Measurements from ENCODE around the gene GUCY1A1.

GUCY1A1 gene

DNA sequence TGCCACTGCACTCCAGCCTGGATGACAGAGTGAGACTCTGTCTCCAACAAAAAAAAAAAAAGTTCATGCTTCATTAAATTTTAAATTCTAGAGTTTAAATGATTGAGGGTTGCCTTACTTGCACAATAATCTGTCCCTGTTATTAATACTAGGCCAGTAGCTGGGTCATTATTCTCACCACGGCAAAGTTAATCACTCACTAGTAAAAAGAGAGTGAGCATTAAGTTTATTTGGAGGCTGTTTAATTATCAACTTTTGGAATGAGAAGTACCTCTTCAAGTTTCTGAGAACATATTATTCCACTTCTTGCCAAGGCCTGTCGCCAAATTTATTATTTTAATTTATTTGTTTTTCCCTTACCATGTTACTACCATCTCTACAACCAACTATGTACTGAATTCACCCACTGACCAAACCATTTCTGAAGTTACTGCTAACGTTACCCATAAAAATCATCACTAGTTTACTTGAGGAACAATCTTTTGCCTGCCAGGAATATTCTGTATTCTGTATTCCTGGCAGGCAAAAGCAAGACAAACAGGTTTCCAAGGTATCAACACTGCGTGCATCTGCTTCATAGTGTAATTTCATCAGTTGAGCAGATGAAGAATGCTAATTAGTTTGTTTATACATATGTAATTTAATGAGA is 26.5 kb downstream of the GUCY1A1 start:
- H3K4me2 ChIP-seq = no peak overlapping the region
- no peak overlapping the region for H3K27ac ChIP-seq
- no peak overlapping the region for H3K4me3 ChIP-seq
- no peaks in the 10 kb centered on the region for H3K27me3 ChIP-seq
- H3K36me3 ChIP-seq = no peaks in the 10 kb centered on the region
- no peak for TF ChIP-seq Cebpa-rat (IDR thresholded peaks at IDR 0.05)
- H3K9me3 ChIP-seq (replicated peaks in 1 of 11) = peaks cover 0 to under 1% (median 0%) of the 10 kb centered on the region in 11 experiments; a peak in 1 of 22 replicates
- H3K9ac ChIP-seq = no peak overlapping the region
- peaks cover 0 to 9% (median 0%) of the 10 kb centered on the region in 10 experiments; a peak in 2 of 20 replicates for H3K4me1 ChIP-seq
- H4K20me1 ChIP-seq = no peaks in the 10 kb centered on the region

DNA sequence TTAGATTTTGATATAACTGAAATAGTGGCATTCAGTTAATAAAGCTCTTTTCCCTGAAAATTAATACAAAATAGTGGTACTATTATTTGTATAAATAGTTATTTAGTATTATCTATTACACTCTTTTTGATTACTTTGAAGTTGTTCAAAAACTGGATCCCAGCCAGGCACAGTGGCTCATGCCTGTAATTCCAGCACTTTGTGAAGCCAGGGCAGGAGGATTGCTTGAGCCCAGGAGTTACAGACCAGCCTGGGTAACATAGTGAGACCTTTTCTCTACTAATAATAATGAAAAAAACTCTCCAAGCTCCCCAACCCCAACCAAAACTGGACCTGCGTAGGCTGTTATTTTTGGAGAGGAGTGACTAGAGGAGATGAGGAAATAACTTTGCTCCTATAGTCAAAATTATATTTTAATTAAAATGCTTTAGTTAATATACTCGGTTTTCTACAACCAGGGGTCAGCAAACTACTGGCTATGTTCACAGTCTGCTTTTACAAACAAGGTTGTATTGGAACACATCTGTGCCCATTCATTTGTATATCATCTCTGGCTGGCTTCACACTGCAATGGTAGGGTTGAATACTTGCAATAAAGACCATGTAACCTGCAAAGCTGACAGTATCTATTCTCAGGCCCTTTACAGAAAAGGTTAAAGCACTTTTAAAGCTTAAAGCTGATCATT is 27.6 kb downstream of the GUCY1A1 start:
- Histone ChIP-seq H3K4me1 (peaks cover 0 to 9% (median 0%) of the 10 kb centered on the region in 10 experiments; a peak in 2 of 20 replicates), H3K9me3 (replicated peaks in 1 of 11) (peaks cover 0 to 10% (median 0%) of the 10 kb centered on the region in 11 experiments; a peak in 8 of 22 replicates), H3K9ac (no peak overlapping the region), H3K4me2 (no peak overlapping the region), H3K27me3 (no peaks in the 10 kb centered on the region), H3K4me3 (no peak overlapping the region), H3K27ac (no peak overlapping the region), H3K36me3 (no peaks in the 10 kb centered on the region), H4K20me1 (no peaks in the 10 kb centered on the region)
- no peak for TF ChIP-seq Cebpa-rat (IDR thresholded peaks at IDR 0.05)

DNA sequence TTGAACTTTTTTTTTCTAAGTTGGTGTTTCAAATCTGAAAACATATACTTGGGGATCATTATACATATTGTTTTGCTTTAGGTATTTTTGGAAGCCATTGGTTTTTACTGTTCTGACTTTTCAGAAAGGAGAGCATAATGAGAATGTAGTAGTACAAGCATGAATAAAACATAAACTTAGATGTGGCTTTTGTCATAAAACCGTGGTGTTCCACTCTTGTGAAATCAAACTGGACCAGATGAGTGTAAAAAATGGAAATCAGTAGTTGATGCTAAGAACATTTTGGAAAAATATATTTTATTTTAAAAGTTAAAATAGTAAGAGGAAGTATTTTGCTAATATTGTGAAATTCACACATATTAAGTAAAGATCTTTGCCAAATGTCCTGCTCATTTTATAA is 29.6 kb downstream of the GUCY1A1 start:
- no peak for TF ChIP-seq Cebpa-rat (IDR thresholded peaks at IDR 0.05)
- no peak overlapping the region for H3K27ac ChIP-seq
- H3K9me3 ChIP-seq (replicated peaks in 1 of 11) = peaks cover 0 to 11% (median 0%) of the 10 kb centered on the region in 11 experiments; a peak in 8 of 22 replicates
- peak overlapping the region in 3 of 11 experiments; percentile 5 to 30 (median 8); a peak in 2 of 22 replicates for H3K4me2 ChIP-seq
- H4K20me1 ChIP-seq = no peaks in the 10 kb centered on the region
- no peak overlapping the region for H3K4me3 ChIP-seq
- H3K27me3 ChIP-seq = no peaks in the 10 kb centered on the region
- no peaks in the 10 kb centered on the region for H3K36me3 ChIP-seq
- peaks cover 0 to 9% (median 0%) of the 10 kb centered on the region in 10 experiments; a peak in 2 of 20 replicates for H3K4me1 ChIP-seq
- no peak overlapping the region for H3K9ac ChIP-seq

DNA sequence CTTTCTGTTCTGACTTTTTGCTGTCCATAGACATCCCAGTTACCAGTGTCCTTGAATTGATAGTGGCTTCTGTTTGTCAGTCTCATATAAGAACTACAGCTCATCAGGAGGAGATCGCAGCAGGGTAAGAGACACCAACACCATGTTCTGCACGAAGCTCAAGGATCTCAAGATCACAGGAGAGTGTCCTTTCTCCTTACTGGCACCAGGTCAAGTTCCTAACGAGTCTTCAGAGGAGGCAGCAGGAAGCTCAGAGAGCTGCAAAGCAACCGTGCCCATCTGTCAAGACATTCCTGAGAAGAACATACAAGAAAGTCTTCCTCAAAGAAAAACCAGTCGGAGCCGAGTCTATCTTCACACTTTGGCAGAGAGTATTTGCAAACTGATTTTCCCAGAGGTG is 30.1 kb downstream of the GUCY1A1 start:
- H3K4me1 ChIP-seq = peaks cover 0 to 9% (median 0%) of the 10 kb centered on the region in 10 experiments; a peak in 2 of 20 replicates
- H3K36me3 ChIP-seq = no peaks in the 10 kb centered on the region
- no peaks in the 10 kb centered on the region for H4K20me1 ChIP-seq
- TF ChIP-seq Cebpa-rat (IDR thresholded peaks at IDR 0.05) = no peak
- no peaks in the 10 kb centered on the region for H3K27me3 ChIP-seq
- H3K27ac ChIP-seq = no peak overlapping the region
- no peak overlapping the region for H3K4me3 ChIP-seq
- peak overlapping the region in 3 of 11 experiments; percentile 5 to 30 (median 8); a peak in 2 of 22 replicates for H3K4me2 ChIP-seq
- H3K9me3 ChIP-seq (replicated peaks in 1 of 11) = peaks cover 0 to 11% (median 0%) of the 10 kb centered on the region in 11 experiments; a peak in 8 of 22 replicates
- H3K9ac ChIP-seq = no peak overlapping the region

DNA sequence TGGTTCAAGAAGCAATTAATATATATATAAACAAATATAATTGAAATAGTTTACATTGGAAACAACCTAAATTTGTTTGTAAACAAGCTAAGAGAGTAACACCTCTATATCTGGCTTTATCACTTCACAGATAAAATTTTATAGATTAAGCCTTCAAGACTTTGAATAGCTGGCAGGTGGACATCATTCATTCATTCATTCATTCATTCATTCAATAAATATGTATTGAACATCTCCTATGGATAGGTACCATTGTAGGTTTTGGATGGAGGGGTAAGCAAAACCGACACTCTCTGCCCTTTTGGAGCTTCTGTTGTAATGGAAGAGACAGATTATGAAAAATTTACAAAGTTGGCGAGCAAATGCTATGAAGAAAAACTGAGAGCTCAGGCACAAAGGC is 35.2 kb downstream of the GUCY1A1 start:
- Histone ChIP-seq H4K20me1 (no peaks in the 10 kb centered on the region), H3K36me3 (no peaks in the 10 kb centered on the region), H3K27me3 (no peaks in the 10 kb centered on the region), H3K9me3 (replicated peaks in 1 of 11) (peaks cover 0 to 11% (median 0%) of the 10 kb centered on the region in 11 experiments; a peak in 8 of 22 replicates), H3K27ac (no peak overlapping the region), H3K4me1 (peaks cover 0 to 1% (median 0%) of the 10 kb centered on the region in 10 experiments; a peak in 2 of 20 replicates), H3K4me3 (no peak overlapping the region), H3K9ac (no peak overlapping the region), H3K4me2 (no peak overlapping the region)
- TF ChIP-seq Cebpa-rat (IDR thresholded peaks at IDR 0.05) = no peak

DNA sequence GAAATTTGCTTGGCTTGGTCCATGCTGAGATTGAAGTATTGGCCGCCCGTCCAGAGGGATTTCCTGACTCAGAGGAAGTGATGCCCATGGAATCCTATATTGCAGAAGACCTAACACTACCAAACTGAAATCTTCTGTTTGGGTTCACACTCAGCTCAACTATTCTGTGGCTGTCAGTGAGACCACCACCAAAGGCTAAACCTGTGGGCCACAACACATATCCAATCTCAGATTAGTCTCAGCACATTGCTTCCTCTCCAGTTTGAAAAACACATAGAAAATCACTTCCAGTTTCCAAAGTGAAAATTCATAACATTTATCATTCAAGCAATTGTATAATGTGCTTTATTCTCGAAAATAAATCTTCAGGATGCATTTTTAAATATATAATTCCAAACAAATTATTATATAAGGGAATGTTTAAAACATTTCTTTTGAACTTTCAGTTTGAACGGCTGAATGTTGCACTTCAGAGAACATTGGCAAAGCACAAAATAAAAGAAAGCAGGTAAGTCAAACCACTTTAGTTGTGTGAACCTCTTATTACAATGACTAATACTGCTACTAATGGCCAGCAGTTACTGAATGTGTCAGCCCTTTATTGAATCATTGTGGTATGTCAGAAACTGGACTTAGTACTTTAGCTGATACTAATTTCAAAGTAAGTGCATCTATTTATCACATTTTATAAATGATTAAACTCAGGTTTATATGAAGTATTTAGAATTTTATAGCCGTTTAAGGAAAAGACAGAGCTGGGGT is 37.0 kb downstream of the GUCY1A1 start:
- Histone ChIP-seq H3K4me3 (no peak overlapping the region), H3K9ac (no peak overlapping the region), H3K27me3 (no peaks in the 10 kb centered on the region), H3K9me3 (replicated peaks in 1 of 11) (peaks cover 0 to 7% (median 0%) of the 10 kb centered on the region in 11 experiments; a peak in 7 of 22 replicates), H3K4me1 (no peaks in the 10 kb centered on the region), H3K4me2 (no peak overlapping the region), H4K20me1 (no peaks in the 10 kb centered on the region), H3K36me3 (no peaks in the 10 kb centered on the region), H3K27ac (no peak overlapping the region)
- no peak for TF ChIP-seq Cebpa-rat (IDR thresholded peaks at IDR 0.05)

DNA sequence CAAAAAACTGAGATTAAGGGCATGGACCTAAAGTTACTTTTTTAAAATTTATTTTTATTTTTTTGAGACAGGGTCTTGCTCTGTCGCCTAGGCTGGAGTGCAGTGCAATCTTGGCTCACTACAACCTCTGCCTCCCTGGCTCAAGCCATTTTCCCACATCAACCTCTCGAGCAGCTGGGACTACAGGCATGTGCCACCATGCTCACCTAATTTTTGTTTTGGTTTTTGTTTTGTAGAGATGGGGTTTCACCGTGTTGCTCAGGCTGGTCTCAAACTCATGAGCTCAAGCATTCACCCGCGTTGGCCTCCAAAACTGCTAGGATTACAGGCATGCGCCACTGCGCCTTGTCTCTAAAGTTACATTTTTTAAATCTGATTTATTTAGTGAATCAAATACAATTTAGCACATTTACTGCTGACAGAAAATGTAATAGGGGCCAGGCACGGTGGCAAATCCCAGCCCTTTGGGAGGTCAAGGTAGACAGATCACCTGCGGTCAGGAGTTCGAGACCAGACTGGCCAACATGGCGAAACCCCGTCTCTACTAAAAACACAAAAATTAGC is 38.3 kb downstream of the GUCY1A1 start:
- Histone ChIP-seq H3K4me3 (no peak overlapping the region), H3K27me3 (no peaks in the 10 kb centered on the region), H3K9ac (no peak overlapping the region), H3K9me3 (replicated peaks in 1 of 11) (no peaks in the 10 kb centered on the region), H3K36me3 (no peaks in the 10 kb centered on the region), H4K20me1 (no peaks in the 10 kb centered on the region), H3K4me1 (no peaks in the 10 kb centered on the region), H3K4me2 (no peak overlapping the region), H3K27ac (no peak overlapping the region)
- no peak for TF ChIP-seq Cebpa-rat (IDR thresholded peaks at IDR 0.05)

DNA sequence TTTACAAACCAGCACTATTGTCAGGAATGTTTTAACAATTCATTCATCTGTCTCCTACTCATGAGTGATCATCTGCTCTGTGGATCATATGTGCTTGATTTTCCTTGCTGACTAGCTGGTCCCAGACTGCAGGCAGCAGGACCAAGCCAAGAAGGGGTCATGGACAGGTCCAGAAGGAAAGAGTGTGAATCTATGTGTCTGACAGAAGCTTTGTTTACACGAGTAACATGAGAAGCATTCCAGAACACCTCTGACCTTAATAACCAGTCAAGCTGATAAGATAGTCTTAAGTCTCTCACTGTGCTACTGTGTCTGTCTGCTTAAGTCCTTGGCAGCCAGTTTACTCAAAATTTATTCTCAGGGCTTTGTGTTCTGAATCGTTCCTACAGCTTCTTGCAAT is 39.0 kb downstream of the GUCY1A1 start:
- Histone ChIP-seq H3K4me1 (no peaks in the 10 kb centered on the region), H3K9me3 (replicated peaks in 1 of 11) (no peaks in the 10 kb centered on the region), H3K36me3 (no peaks in the 10 kb centered on the region), H3K27ac (no peak overlapping the region), H3K4me3 (no peak overlapping the region), H3K4me2 (no peak overlapping the region), H3K27me3 (no peaks in the 10 kb centered on the region), H4K20me1 (no peaks in the 10 kb centered on the region), H3K9ac (no peak overlapping the region)
- TF ChIP-seq Cebpa-rat (IDR thresholded peaks at IDR 0.05) = no peak

DNA sequence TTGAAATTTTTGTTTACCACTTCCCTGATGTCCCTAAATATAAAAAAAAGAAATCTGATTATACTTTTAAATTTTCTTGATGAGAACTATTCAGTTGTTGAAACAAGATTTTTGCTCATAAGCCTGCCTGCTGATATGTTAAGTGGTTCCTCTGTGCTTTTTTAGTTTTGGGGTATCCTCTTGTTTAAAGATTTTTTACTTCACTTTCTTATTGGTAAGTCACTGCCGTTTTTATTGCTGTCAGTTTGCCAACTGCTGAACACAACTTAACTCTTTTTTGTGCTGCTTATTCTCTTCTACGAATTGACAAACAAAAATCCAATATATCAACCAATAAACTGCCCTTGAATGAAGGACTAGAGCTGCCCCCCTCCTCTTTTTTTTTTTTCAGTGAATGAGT is 39.5 kb downstream of the GUCY1A1 start:
- no peaks in the 10 kb centered on the region for H3K36me3 ChIP-seq
- H3K4me2 ChIP-seq = no peak overlapping the region
- H4K20me1 ChIP-seq = no peaks in the 10 kb centered on the region
- no peak overlapping the region for H3K27ac ChIP-seq
- no peak for TF ChIP-seq Cebpa-rat (IDR thresholded peaks at IDR 0.05)
- H3K4me1 ChIP-seq = no peaks in the 10 kb centered on the region
- H3K27me3 ChIP-seq = no peaks in the 10 kb centered on the region
- H3K9ac ChIP-seq = no peak overlapping the region
- no peaks in the 10 kb centered on the region for H3K9me3 ChIP-seq (replicated peaks in 1 of 11)
- no peak overlapping the region for H3K4me3 ChIP-seq
